ENCODE results near the gene CRADD.

The CRADD gene

DNA sequence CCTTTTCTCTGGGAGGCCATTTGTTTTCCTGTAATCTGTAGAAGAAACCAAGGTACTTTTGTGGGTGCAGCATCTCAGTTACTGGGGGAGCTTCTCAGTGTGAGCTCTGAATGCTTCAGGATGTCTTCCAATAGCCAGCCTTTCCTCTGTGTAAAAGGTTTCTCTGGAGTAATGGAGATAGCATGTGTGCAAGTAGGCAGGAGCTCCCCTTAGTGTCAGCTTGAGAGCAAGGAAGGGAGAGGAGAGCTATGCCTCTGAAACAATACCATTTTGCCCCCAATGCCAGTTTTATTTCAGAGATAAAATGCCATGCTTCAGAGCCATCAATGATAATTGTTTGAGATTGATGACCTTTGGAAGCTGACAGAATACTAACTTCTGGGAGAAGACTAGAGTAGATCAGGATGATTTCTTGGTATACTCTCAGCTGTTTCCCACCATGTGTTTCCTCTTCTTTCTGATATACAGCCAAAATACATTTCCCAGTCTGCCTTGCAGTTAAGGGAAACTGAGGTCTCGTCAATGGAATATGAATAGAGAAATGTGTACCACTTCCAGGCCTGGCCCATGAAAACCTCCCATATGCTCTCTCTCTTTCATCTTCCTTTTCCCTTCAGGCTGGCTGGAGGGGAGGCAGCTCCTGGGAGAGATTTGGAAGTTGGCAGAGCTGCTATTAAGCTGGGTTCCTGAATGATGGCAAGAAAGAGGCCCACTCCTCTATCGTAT, 125.7 kb downstream of the CRADD start:
- H3K9ac ChIP-seq (ENCODE audit: low read depth, low read length) = no peak overlapping the region
- H3K4me1 ChIP-seq (ENCODE audit: insufficient read depth, low read length) = peaks cover 3% of the 10 kb centered on the region; the same call in 1 of the 2 replicates
- no peak overlapping the region for H3K27ac ChIP-seq (ENCODE audit: low read length)
- no peak for DNase-seq
- no peaks in the 10 kb centered on the region for H3K36me3 ChIP-seq (ENCODE audit: insufficient read depth, low read length)
- H3K9me3 ChIP-seq (ENCODE audit: insufficient read depth, low read length, severe bottlenecking) = no peaks in the 10 kb centered on the region
- no peaks in the 10 kb centered on the region for H4K20me1 ChIP-seq (ENCODE audit: insufficient read depth, low read length)
- H2AFZ ChIP-seq (ENCODE audit: low read depth, low read length) = no peak overlapping the region
- H3K79me2 ChIP-seq (ENCODE audit: insufficient read depth, low read length) = no peaks in the 10 kb centered on the region
- no peak overlapping the region for H3K4me3 ChIP-seq (ENCODE audit: low read depth in 1 of 2, low read length in 2 of 2)
- H3K4me2 ChIP-seq (ENCODE audit: insufficient read depth, low read length) = no peak overlapping the region
- TF ChIP-seq EZH2 (IDR thresholded peaks at IDR 0.05; ENCODE audit: borderline replicate concordance, low read depth, low read length, severe bottlenecking) = no peak
- TF ChIP-seq, protein P1, sequence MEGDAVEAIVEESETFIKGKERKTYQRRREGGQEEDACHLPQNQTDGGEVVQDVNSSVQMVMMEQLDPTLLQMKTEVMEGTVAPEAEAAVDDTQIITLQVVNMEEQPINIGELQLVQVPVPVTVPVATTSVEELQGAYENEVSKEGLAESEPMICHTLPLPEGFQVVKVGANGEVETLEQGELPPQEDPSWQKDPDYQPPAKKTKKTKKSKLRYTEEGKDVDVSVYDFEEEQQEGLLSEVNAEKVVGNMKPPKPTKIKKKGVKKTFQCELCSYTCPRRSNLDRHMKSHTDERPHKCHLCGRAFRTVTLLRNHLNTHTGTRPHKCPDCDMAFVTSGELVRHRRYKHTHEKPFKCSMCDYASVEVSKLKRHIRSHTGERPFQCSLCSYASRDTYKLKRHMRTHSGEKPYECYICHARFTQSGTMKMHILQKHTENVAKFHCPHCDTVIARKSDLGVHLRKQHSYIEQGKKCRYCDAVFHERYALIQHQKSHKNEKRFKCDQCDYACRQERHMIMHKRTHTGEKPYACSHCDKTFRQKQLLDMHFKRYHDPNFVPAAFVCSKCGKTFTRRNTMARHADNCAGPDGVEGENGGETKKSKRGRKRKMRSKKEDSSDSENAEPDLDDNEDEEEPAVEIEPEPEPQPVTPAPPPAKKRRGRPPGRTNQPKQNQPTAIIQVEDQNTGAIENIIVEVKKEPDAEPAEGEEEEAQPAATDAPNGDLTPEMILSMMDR (IDR thresholded peaks at IDR 0.05; ENCODE audit: borderline replicate concordance, extremely low read depth, low read length, poor library complexity, severe bottlenecking) = peak; percentile 23
- no peaks in the 10 kb centered on the region for H3K27me3 ChIP-seq (ENCODE audit: insufficient read depth, low read length, poor library complexity)
- ATAC-seq (ENCODE audit: insufficient read depth, low read depth) = no peak

DNA sequence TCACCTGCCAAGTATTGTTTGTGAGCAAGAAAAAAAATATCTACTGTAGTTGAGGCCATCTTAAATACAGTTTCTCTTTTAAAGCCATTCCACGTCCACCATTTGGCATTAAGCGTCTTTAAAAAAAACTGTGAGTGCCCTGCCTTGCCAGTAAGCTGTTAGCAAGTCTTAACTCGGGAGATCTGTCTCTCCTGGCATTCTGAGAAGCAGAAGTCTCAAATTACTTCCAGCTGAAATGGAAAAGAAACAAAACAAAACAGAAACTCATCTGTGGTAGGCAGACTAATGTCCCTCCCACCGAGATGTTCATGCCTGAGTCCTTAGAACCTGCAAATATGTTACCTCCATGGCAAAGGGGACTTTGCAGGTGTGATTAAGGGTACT, 126.2 kb downstream of the CRADD start:
- Histone ChIP-seq H3K27me3 (ENCODE audit: insufficient read depth, low read length, poor library complexity) (no peaks in the 10 kb centered on the region), H3K4me1 (ENCODE audit: insufficient read depth, low read length) (peaks cover 3% of the 10 kb centered on the region; the same call in 1 of the 2 replicates), H2AFZ (ENCODE audit: low read depth, low read length) (no peak overlapping the region), H3K9ac (ENCODE audit: low read depth, low read length) (no peak overlapping the region), H3K9me3 (ENCODE audit: insufficient read depth, low read length, severe bottlenecking) (no peaks in the 10 kb centered on the region), H4K20me1 (ENCODE audit: insufficient read depth, low read length) (no peaks in the 10 kb centered on the region), H3K36me3 (ENCODE audit: insufficient read depth, low read length) (no peaks in the 10 kb centered on the region), H3K4me2 (ENCODE audit: insufficient read depth, low read length) (no peak overlapping the region), H3K4me3 (ENCODE audit: low read depth in 1 of 2, low read length in 2 of 2) (no peak overlapping the region), H3K79me2 (ENCODE audit: insufficient read depth, low read length) (no peaks in the 10 kb centered on the region), H3K27ac (ENCODE audit: low read length) (no peak overlapping the region)
- DNase-seq = no peak
- no peak for ATAC-seq (ENCODE audit: insufficient read depth, low read depth)
- no peak for TF ChIP-seq EZH2 (IDR thresholded peaks at IDR 0.05; ENCODE audit: borderline replicate concordance, low read depth, low read length, severe bottlenecking)
- TF ChIP-seq, protein P1 (IDR thresholded peaks at IDR 0.05; ENCODE audit: borderline replicate concordance, extremely low read depth, low read length, poor library complexity, severe bottlenecking) = no peak

- H3K36me3 ChIP-seq (ENCODE audit: insufficient read depth, low read length) = no peaks in the 10 kb centered on the region
- no peak overlapping the region for H3K27ac ChIP-seq (ENCODE audit: low read length)
- no peaks in the 10 kb centered on the region for H3K9me3 ChIP-seq (ENCODE audit: insufficient read depth, low read length, severe bottlenecking)
- H3K4me2 ChIP-seq (ENCODE audit: insufficient read depth, low read length) = no peak overlapping the region
- no peak for DNase-seq
- H3K4me3 ChIP-seq (ENCODE audit: low read depth in 1 of 2, low read length in 2 of 2) = no peak overlapping the region
- H4K20me1 ChIP-seq (ENCODE audit: insufficient read depth, low read length) = no peaks in the 10 kb centered on the region
- H3K4me1 ChIP-seq (ENCODE audit: insufficient read depth, low read length) = peaks cover 3% of the 10 kb centered on the region; the same call in 1 of the 2 replicates
- no peak overlapping the region for H2AFZ ChIP-seq (ENCODE audit: low read depth, low read length)
- ATAC-seq (ENCODE audit: insufficient read depth, low read depth) = no peak
- TF ChIP-seq, protein P1 (IDR thresholded peaks at IDR 0.05; ENCODE audit: borderline replicate concordance, extremely low read depth, low read length, poor library complexity, severe bottlenecking) = no peak
- no peak for TF ChIP-seq EZH2 (IDR thresholded peaks at IDR 0.05; ENCODE audit: borderline replicate concordance, low read depth, low read length, severe bottlenecking)
- no peaks in the 10 kb centered on the region for H3K27me3 ChIP-seq (ENCODE audit: insufficient read depth, low read length, poor library complexity)
- H3K9ac ChIP-seq (ENCODE audit: low read depth, low read length) = no peak overlapping the region
- H3K79me2 ChIP-seq (ENCODE audit: insufficient read depth, low read length) = no peaks in the 10 kb centered on the region
These were observed 127.4 kb downstream of the CRADD start for GRCh38 chr12:93804392-93805179.

All from DND-41 (cell line).